K562 (cell line): ENCODE results near the gene IRF3.
"Not testable (repeated sequence)": the region's sequence is repeated elsewhere in the genome, so short reads cannot be mapped to it uniquely, and the experiment has no call there.

ENCODE experiments used
- CTCF ChIP-seq, 3 experiments: IDR thresholded peaks in 2 of 3; conservative IDR thresholded peaks in 1 of 3; 2 replicates each; pipeline ENCODE4 v1.5.1; 2011 to 2012; ENCODE audit warnings: low read length in 3 of 3, mild to moderate bottlenecking in 3 of 3, control low read depth in 2 of 3, improper control_type of control experiment in 1 of 3, inconsistent platforms in 1 of 3, low read depth in 1 of 3, mixed read lengths in 1 of 3, moderate library complexity in 1 of 3; ENCODE audit not compliant: insufficient read depth in 2 of 3
- EZH2 ChIP-seq: IDR thresholded peaks from 2 replicates; pipeline ENCODE4 v1.6.1; 2012; ENCODE audit warnings: low read depth, mild to moderate bottlenecking, inconsistent platforms, low read length, borderline replicate concordance
- GTF2F1 ChIP-seq: IDR thresholded peaks from 2 replicates; pipeline ENCODE4 v1.6.1; 2011; ENCODE audit warnings: low read depth, low read length, improper control_type of control experiment
- JUND ChIP-seq, 2 experiments: IDR thresholded peaks; 2 replicates in 1 of 2; 3 replicates in 1 of 2; pipeline ENCODE4 v1.6.1; 2011; ENCODE audit warnings: borderline replicate concordance in 2 of 2, low read depth in 2 of 2, low read length in 2 of 2, improper control_type of control experiment in 1 of 2, missing biosample characterization in 1 of 2, missing genetic modification characterization in 1 of 2, missing genetic modification reagents in 1 of 2
- MAFF ChIP-seq: IDR thresholded peaks from 2 replicates; pipeline ENCODE4 v1.6.1; 2012; ENCODE audit warnings: low read length, improper control_type of control experiment
- POLR2A ChIP-seq: fragments of 450-650 bp; conservative IDR thresholded peaks from 2 replicates; pipeline ENCODE4 v1.6.1; 2016
- PPARD ChIP-seq: fragments of 250-450 bp; sonication (Bioruptor Pico); IDR thresholded peaks from 2 replicates; pipeline ENCODE4 v1.8.0; 2022; ENCODE audit warnings: inconsistent platforms, mild to moderate bottlenecking, moderate library complexity
- SOX6 ChIP-seq: fragments of 450-650 bp; IDR thresholded peaks from 2 replicates; pipeline ENCODE4 v1.6.1; 2014; ENCODE audit warnings: mild to moderate bottlenecking
- TAF1 ChIP-seq: IDR thresholded peaks from 2 replicates; pipeline ENCODE4 v1.6.1; 2011; ENCODE audit warnings: mild to moderate bottlenecking, low read length, moderate library complexity; ENCODE audit not compliant: insufficient read depth, control insufficient read depth, severe bottlenecking; ENCODE audit errors: extremely low read depth
- TCF7 ChIP-seq: sonication (generic); IDR thresholded peaks from 2 replicates; pipeline ENCODE4 v1.6.1; 2016; ENCODE audit warnings: antibody characterized with exemption, borderline replicate concordance
- ZFP91 ChIP-seq: sonication (generic); formaldehyde crosslinking; IDR thresholded peaks from 2 replicates; pipeline ENCODE4 v1.8.0; 2022; ENCODE audit warnings: mild to moderate bottlenecking, missing genetic modification reagents

GRCh38 chr19:49617860-49618259 is 47.8 kb downstream of the IRF3 start:
- not testable (repeated sequence) for TF ChIP-seq EZH2; ZFP91 (CRISPR knock-in tag); PPARD (CRISPR knock-in tag); SOX6; CTCF (IDR thresholded peaks at IDR 0.05 in 2 of 3, conservative IDR thresholded peaks at IDR 0.05 in 1 of 3; ENCODE audit: insufficient read depth in 2 of 3, low read depth in 1 of 3, low read length in 3 of 3); TCF7; JUND (IDR thresholded peaks at IDR 0.05; ENCODE audit: borderline replicate concordance, low read depth, low read length); JUND (tag; IDR thresholded peaks at IDR 0.05; ENCODE audit: borderline replicate concordance, low read depth, low read length); POLR2A; MAFF; TAF1; GTF2F1
